Neural progenitor cell (in vitro differentiated cells): ENCODE measurements around the gene EIF4G3.

Experiments used
- EZH2 ChIP-seq: fragments of 200-600 bp; sonication (generic); IDR thresholded peaks from 2 replicates; pipeline ENCODE4 v1.6.1; 2017; ENCODE audit warnings: antibody characterized with exemption, mild to moderate bottlenecking, moderate library complexity
- TF ChIP-seq, protein P1 (sequence below): fragments of 200-600 bp; sonication (generic); IDR thresholded peaks from 2 replicates; pipeline ENCODE4 v1.5.1; 2017; ENCODE audit warnings: antibody characterized with exemption, mild to moderate bottlenecking

DNA sequence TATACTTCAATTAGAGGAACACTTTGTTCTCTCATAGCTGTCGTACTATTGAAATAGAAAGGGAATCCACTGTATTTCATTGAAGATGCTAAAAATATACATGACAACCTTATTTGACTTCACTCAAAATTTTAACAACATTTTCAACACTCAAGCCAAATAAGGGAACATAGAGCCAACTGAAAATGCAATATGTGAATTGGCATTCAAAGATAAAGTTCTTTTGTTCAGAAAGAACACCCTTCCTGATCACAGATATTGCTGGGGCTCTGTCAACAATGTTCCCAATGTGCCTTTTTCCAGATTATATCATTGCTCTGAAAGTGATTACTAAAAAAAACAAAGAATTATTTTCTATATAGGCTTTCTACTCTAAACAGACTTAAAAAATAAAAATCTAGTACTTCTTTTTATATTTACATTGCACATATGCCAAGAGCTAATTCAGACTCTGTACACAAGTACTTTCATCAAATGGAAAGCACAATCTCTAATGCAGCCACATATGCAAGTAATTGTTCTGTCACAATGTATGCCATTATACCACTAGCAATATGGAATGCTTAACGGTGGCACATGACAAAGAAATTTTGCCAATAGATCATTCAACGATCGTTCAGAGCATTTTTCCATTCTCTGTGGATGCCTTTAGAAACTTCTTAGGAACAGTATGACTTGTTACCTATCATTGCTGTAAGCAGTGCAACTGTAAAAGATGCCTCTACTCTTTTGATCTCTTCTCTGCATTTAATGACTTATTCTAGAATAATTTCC, 171.0 kb downstream of the EIF4G3 start:
- TF ChIP-seq, protein P1, sequence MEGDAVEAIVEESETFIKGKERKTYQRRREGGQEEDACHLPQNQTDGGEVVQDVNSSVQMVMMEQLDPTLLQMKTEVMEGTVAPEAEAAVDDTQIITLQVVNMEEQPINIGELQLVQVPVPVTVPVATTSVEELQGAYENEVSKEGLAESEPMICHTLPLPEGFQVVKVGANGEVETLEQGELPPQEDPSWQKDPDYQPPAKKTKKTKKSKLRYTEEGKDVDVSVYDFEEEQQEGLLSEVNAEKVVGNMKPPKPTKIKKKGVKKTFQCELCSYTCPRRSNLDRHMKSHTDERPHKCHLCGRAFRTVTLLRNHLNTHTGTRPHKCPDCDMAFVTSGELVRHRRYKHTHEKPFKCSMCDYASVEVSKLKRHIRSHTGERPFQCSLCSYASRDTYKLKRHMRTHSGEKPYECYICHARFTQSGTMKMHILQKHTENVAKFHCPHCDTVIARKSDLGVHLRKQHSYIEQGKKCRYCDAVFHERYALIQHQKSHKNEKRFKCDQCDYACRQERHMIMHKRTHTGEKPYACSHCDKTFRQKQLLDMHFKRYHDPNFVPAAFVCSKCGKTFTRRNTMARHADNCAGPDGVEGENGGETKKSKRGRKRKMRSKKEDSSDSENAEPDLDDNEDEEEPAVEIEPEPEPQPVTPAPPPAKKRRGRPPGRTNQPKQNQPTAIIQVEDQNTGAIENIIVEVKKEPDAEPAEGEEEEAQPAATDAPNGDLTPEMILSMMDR, result no peak
- TF ChIP-seq EZH2, result no peak
